HTERT RPE-1 (cell line): ENCODE results near the gene C19orf47.

Experiments used
- in situ Hi-C: fragments of 300-500 bp; cut with MboI; formaldehyde crosslinking; loops from 4 replicates; pipeline ENCODE4 v1.14.3; 2020; ENCODE audit warnings: low sequenced_read_pairs

Gene C19orf47

DNA sequence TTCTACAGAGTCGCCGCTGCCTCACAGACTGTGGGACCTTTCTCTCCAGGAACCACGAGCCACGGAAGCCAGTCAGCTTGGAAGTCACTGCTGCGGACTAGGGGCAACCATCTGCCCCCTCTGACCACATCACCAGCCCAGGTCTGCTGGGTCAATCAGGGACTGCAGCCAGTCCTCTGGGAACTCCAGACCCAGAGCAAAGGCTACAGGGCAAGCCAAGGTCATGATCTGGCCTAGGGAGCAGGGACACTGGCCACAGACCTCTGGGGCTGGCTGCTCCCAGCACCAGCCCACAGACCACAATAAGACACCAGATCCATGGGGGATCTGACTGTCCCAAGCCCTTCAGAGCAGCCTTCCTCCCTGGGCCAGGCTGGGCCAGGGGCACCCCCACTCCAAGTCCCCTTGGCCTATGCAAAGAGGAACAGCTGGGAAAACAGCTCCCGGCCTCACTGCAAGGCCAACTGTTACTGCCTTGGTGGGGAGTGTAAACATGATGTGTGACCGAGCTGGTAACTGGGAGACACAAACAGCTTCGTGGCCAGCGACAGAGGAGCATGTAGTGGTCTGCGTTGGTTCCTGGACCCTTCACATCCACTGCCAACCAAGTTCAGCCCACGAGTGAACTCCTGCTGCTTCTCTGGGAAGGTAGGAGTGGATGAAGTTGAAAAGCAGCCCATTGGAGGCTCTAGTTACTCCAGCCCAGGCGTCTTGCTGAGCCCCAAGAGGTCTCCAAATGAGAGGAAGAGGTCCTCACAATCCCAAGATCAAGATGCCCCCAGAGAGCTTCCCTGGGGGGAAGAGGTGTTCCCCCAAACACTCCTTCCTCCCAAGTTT, 64.6 kb downstream of the C19orf47 start:
- in situ Hi-C loops = no loop called here

DNA sequence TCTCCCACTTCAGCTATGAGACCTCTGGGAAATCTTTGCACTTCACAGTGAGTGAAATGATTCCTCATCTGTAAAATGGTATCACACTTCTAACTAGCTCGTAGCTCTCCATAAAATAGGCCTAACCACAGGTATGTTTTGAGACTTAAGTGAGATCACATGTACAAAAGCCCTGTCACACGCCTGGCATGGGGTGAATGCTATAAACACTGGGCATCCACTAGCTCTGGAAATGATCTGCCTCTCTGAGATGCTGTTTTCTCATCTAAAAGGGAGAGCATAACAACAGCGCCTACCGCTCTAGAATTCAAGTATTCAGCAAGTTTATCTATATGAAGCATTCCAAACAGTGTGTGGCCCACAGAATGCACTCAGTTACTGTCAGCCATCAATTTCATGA, 65.3 kb downstream of the C19orf47 start:
- in situ Hi-C loops = no loop called here

DNA sequence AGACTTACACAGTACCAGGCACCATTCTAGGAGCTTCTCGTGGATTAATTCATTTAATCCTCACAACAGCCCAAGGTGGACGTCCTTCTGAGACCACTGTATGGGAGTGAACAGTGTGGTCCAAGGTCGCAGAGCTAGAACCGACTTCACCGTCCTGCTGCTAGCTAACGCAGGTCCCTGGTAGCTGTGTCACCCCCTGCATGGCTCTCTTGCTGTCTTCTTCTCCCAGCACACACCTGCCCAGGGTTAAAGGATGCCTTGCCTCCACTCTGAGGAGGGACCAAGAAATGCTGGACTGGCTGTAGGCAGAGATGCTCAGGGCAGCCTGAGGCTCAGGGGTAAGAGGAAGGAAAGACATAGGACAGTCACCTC, 66.0 kb downstream of the C19orf47 start:
- in situ Hi-C loops = no loop called here

DNA sequence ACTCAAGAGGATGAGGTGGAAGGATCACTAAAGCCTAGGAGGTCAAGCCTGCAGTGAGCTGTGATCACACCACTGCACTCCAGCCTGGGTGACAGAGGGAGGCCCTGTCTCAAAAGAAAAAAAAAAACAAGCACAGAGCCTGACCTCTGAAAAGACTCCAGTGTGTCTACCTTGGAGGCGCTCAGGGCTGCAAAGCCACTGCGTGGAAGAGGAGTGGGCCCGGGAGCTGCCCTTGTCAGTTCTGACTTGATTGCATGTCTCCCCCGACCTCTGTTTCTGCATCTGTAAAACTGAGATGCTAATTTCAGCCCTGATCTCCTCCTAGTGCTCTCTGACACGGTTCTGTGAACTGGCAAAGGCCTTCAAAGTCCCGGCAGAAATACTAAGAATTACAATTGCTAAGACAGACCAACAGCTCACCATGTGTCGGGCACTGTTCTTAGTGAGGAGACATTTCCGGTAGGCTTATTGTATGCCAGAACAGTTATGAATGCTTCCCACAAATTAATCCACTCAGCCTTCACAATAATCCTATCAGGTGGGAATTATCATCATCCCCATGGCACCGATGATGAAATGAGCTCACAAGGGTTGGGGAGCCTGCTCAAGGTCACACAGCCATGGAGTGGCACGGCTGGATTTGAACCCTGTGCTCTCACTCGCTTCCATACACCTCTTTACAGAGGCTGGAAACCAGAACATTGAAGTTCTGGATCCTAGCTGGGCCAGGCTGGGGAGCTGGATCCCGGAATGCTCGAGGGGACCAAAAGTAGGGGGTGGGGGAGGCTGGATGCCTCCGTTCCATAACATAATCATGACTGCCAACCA, 66.6 kb downstream of the C19orf47 start:
- in situ Hi-C loops = no loop called here

- in situ Hi-C loops = no loop called here
Measured at GRCh38 chr19:40280608-40281221, 67.5 kb downstream of the C19orf47 start.

DNA sequence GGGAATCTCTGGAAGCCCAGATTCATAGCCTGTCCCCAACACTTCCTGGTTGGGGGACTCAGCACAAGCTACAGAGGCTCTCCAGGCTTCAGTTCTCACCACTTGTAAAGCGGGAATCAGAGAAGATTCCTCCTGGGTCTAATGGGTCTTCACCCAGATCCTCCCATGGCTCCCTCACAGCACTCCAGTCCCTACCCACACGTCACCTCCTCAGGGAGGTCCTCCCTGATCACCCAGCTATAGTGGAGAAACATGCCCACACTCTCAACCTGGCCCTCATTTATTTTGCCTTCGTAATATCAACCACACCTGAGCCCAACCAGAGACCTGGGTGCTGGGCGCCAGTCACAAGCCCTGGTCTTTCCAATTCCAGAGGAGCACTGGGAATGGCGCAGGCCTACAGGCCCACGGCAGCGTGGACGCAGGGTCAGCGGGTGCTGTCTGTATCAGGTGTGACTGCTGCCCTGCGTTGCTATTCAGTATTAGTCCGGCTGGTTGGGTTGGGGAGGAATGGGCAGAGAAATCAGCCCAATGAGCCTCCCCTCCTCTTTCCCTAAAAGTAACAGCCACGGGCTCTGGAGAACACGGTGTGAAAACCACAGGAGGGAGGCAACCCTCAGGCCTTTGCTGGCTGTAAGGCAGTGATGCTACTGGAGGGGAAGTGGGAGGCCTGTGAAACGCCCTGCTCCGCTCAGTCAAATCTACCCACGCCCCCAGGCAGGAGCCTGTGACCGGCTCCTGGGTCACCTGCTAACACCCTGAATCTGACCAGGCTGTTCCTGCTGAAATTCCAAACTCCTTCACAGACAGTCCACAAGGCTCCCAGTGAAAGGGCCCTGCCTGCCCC, 68.2 kb downstream of the C19orf47 start:
- in situ Hi-C loops = no loop called here

DNA sequence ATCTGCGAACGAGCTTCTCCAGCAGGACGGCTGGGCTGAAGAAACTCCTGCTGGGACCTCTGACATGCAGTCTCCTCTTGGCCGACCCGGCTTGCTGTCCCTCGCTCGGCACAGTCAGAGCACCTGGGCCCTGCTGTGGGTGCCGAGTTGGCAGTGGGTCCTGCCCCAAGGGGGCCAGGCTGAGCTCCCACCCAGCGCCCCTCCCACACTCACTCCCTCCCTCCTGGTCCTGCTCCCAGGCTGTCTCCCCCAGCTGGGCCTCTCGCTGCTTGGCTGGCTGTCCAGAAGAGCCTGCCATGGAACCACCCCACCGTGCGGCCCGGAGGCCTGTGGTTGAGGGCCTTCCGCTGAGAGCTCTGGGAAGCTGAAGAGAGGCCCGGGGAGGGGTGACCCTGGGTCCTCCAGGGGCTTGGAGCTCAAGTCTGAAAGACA, 69.1 kb downstream of the C19orf47 start:
- in situ Hi-C loops = no loop called here

DNA sequence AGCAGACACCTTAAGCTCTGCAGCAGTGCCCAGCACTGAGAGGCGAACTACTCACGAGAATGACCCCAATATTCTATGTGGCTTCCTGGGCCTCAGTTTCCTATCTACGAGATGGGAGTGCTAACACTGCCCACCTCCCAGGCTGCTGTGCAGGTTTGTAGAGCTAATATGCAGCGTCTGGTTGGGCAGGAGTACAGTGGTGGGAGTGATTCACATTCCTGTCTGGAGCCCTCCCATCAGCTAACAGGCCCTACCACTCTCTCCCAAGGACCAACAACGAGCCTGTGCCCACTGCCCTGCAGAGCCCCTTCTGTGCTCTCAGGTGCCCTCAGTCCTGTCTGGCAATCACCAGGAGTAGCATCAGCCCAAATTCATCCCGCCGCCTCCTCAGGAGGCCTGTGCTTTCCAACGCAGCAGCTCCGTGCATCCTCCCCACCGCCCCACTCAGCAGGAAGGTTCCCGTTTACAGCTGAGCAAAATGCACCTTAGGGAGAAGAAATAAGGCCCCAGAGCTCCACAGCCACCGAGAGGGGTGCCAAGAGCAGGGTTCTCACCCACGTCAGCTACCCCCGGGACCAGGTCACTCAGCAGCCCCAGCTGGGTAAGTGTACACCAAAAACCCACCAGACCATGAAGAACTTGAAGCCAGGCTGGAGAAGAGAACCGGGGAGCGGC, 69.7 kb downstream of the C19orf47 start:
- in situ Hi-C loops = no loop called here

GRCh38 chr19:40277356-40278059, 70.7 kb downstream of the C19orf47 start:
- in situ Hi-C loops = no loop called here

- in situ Hi-C loops = no loop called here
Measured at GRCh38 chr19:40274585-40275544, 73.3 kb downstream of the C19orf47 start.

- in situ Hi-C loops = no loop called here
Measured at GRCh38 chr19:40273469-40274360, 74.5 kb downstream of the C19orf47 start.

- in situ Hi-C loops = no loop called here
Measured at GRCh38 chr19:40272261-40272660, 75.9 kb downstream of the C19orf47 start.

GRCh38 chr19:40271706-40272105, 76.5 kb downstream of the C19orf47 start:
- in situ Hi-C loops = no loop called here

DNA sequence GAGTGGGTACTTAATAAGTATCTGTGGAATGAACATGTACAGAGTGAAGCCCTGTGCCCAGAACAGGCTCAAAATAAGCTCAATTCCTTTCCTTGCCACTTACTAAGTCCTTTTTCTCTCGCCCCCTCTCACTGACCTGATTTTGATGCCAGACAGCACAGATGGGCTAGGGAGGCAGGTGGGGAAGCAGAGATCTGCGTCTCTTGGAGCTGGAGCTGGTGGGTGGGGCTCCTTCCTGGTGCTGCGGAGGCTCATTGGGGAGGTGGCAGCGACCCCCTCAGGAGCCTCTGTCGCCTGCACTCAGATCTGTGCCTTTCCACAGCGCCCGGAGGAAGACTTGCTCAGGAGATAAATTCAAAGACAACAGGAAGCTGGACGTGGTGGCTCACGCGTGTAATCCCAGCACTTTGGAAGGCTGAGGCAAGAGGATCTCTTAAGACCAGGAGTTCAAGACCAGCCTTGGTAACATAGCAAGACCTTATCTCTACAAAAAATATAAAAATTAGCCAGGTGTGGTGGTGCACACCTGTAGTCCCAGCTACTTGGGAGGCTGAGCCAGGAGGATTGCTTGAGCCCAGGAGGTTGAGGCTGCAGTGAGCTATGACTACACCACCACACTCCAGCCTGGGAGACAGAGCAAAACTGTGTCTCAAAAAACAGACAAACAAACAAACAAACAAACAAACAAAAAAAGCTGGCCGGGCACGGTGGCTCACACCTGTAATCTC, 77.7 kb downstream of the C19orf47 start:
- in situ Hi-C loops = no loop called here
